ENCODE data around the gene RHOC.
A peak's percentile ranks its signal among the peaks of the same experiment; 100 is the strongest.

RHOC gene

DNA sequence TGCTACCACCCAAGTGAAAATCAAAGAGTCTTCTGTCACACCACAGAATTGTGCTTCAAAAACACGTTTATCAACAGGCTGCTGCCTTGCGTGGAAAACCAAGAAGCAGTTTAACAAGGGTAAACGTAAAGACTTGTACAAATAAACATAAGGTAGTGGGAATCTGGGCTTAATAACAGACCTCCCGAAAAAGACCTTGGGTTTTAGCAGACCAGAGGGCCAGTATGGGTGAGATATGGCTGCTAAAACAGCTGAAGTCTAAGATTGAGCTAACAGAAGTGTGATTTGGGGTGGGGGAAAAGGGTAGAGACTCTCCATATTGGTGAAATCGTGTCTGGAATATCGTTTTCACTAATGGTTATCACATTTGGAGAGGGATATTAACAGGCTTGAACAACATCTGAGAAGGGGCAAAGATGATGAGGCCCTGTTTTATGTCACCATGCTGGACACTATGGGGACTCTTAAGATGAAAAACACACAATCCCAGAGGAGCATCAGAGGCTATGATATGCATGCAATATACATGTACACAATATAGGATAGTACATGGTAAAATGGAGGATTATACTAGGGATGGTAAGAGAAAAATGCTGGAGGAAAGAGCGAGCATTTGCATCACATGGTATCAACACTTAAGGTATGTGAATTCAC lies 31.1 kb downstream of the RHOC start:
- no peak for DNase-seq

GRCh38 chr1:112674986-112675727 lies 31.8 kb downstream of the RHOC start:
- DNase-seq: peak; percentile 29

DNA sequence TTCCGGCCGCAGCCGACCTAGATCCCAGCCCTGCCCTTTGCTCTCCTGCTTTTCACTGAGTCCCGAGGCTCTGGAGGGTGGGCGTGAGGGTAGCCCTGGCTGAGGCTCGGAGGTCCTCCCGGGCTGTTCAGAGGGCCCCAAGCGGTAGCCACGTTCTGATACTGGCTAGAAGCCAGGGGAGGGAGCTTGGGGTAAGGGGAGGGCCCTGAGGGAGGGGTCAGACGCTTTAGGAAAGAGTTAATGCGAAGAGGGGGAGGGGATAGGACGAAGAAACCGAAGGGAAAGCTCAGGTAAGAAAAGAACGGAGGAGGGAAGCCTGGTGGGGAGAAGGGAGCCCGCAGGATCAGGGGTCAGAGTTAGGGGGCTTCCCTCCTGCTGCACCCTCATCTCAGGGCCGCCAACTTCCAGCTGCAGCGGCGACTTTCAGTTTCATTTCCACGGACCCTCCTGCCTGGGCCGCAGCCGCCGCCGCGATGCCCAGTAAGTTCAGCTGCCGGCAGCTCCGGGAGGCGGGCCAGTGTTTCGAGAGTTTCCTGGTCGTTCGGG lies 32.4 kb downstream of the RHOC start, which contains the start of gene MOV10:
Gene MOV10 (plus strand): TSS at position 220 of the 546 bp plus-strand sequence. CDS start 254 bp downstream, at position 474.
- DNase-seq: peak; percentile 62

- no peak for DNase-seq
Measured at GRCh38 chr1:112673592-112674439, 33.1 kb downstream of the RHOC start.

- DNase-seq: no peak
Measured at GRCh38 chr1:112672842-112673241, 34.1 kb downstream of the RHOC start.

- no peak for DNase-seq
Measured at GRCh38 chr1:112672009-112672408, 34.9 kb downstream of the RHOC start.

DNA sequence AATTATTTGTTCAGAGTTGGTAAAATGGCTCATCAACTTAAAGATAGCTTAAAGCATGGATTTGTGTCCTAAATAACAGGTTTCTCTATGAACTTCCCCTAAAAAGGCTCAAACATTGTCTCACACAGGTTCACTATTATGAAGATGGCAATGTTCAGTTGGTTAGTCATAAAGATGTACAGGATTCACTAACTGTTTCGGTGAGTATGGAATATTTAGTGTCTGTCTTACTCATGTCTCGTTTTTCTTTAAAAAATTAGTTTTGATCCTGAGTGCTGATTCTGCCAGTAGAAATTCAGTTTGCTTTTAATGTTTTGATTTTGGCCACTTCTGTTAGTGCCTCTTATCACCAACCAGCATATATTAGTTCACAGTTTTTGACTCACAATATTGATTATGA lies 40.0 kb downstream of the RHOC start:
- no peak for DNase-seq

DNA sequence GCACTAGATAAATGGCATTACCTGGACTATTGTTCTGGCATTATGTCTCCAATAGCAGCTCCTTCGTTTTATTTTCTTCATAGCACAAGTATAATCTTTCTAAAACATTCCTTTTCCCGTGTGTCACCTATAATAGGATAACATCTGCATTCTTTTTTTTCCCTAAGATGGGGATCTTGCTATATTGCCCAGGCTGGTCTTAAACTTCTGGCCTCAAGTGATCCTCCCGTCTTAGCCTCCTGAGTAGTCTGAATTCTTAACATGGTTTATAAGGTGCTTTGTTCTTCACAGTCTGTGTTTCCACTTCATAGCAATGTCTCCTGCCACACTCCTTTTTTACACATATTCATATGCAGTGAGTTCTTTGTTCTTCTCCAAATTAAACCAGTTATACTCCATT lies 41.1 kb downstream of the RHOC start:
- DNase-seq: no peak

DNA sequence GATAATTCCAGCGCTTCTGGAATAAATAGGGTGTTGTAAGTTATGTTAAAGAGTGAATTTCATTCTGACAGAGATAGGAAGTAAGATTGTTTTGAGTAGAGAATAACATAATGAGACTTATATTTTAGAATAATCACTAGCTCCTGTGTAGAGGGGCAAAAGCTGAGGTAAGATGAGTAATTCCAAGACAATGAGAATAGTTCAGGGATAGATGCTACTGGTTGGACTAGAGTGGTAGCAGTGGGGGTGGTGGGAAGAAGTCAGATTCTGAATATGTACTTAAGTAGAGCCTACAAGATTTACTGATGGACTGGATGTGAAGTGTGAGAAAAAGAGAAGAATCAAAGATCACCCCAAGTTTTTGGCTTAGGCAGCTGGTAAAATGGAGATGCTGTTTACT lies 55.7 kb downstream of the RHOC start:
- no peak for DNase-seq

All from stimulated activated CD4-positive, alpha-beta T cell treated with anti-CD3 and anti-CD28 coated beads, Interleukin-1b, Interleukin-23, amount 100 ng/mL, for 48 hours (primary cell).